Measurements from ENCODE around the gene UBAP1L. TPM values are rescaled to one million over a fixed set of nuclear protein-coding genes. Genes with fewer than 3 reads are reported as not detected.

Gene UBAP1L
- 3.1 and 11.8 TPM in 2 replicates for total RNA-seq

GRCh38 chr15:65115086-65115485 is at the start of gene UBAP1L:
UBAP1L (minus strand) TSS chr15:65115200; CDS start chr15:65106215, 8,985 bp downstream.

GRCh38 chr15:65133548-65134200 is 18.7 kb upstream of the UBAP1L start, which contains the start of gene PDCD7:
PDCD7 (minus strand) TSS chr15:65133808; CDS start chr15:65133781, 27 bp downstream.

GRCh38 chr15:65076486-65077290 is 38.3 kb downstream of the UBAP1L start, which contains the start of gene KBTBD13:
KBTBD13 (plus strand) TSS chr15:65076746; CDS start chr15:65076816, 70 bp downstream.

GRCh38 chr15:65067645-65068402 is 47.2 kb downstream of the UBAP1L start, which contains the start of gene RASL12:
RASL12 (minus strand) TSS chr15:65067991; CDS start chr15:65067835, 156 bp downstream.

GRCh38 chr15:65044724-65045481 is 70.1 kb downstream of the UBAP1L start, which contains the start of gene SLC51B:
SLC51B (plus strand) TSS chr15:65045387; CDS start chr15:65050005, 4,618 bp downstream.

Other genes starting within 250 kb of the UBAP1L start
- 11.9 and 15.3 TPM in 2 replicates for gene ANKDD1A, start 203.3 kb downstream of the UBAP1L start, total RNA-seq
- 58.7 and 76.7 TPM in 2 replicates for gene SPG21, start 125.3 kb downstream of the UBAP1L start, total RNA-seq
- 15.3 and 16.5 TPM in 2 replicates for gene MTFMT, start 85.6 kb downstream of the UBAP1L start, total RNA-seq
- gene SLC51B, start 69.8 kb downstream of the UBAP1L start, total RNA-seq = not detected in 2 replicates
- gene RASL12, start 47.2 kb downstream of the UBAP1L start, total RNA-seq = not detected in 2 replicates
- gene KBTBD13, start 38.5 kb downstream of the UBAP1L start, total RNA-seq = not detected in 2 replicates
- 10.9 and 14.1 TPM in 2 replicates for gene PDCD7, start 18.6 kb upstream of the UBAP1L start, total RNA-seq
- 40.1 and 49.9 TPM in 2 replicates for gene CLPX, start 70.1 kb upstream of the UBAP1L start, total RNA-seq
- gene CILP, start 96.3 kb upstream of the UBAP1L start, total RNA-seq = under 0.01 TPM in 1 of 2 replicates, not detected in the other
- gene PARP16, start 171.7 kb upstream of the UBAP1L start, total RNA-seq = 1.9 and 2.1 TPM in 2 replicates
- gene RNU5A-1, start 180.9 kb upstream of the UBAP1L start, total RNA-seq = not detected in 2 replicates
- not detected in 2 replicates for gene RNU5B-1, start 189.5 kb upstream of the UBAP1L start, total RNA-seq

Data from dermis lymphatic vessel endothelial cell (primary cell).